H9 (cell line): Measurements from ENCODE around the gene RUNX1. TPM values are rescaled to one million over a fixed set of nuclear protein-coding genes. Genes with fewer than 3 reads are reported as not detected.

ENCODE experiments used
- DNase-seq: peaks from one replicate; pipeline ENCODE4 v3.0.0-alpha.2; 2017
- H2AFZ ChIP-seq: one replicate; pipeline ENCODE4 v1.6.1; 2013; ENCODE audit warnings: mild to moderate bottlenecking, low read length, control low read depth, moderate library complexity
- H2AK5ac ChIP-seq: 2 replicates; pipeline ENCODE4 v1.6.1; 2013; ENCODE audit warnings: low read length, control low read depth, mixed read lengths; ENCODE audit not compliant: insufficient read length
- H2BK120ac ChIP-seq: one replicate; pipeline ENCODE4 v1.6.1; 2013; ENCODE audit warnings: low read depth, mild to moderate bottlenecking, low read length, control low read depth, inconsistent platforms; ENCODE audit not compliant: poor library complexity, severe bottlenecking
- H2BK12ac ChIP-seq: 2 replicates; pipeline ENCODE4 v1.6.1; 2013; ENCODE audit warnings: low read length, control low read depth, mixed read lengths, low read depth; ENCODE audit not compliant: insufficient read length
- H2BK15ac ChIP-seq: 2 replicates; pipeline ENCODE4 v1.6.1; 2013; ENCODE audit warnings: low read depth, low read length, control low read depth
- H2BK20ac ChIP-seq: one replicate; pipeline ENCODE4 v1.6.1; 2013; ENCODE audit warnings: low read depth, mild to moderate bottlenecking, low read length, control low read depth, inconsistent platforms; ENCODE audit not compliant: poor library complexity, severe bottlenecking
- H2BK5ac ChIP-seq: 2 replicates; pipeline ENCODE4 v1.6.1; 2013; ENCODE audit warnings: low read length, control low read depth, mixed read lengths; ENCODE audit not compliant: insufficient read length
- H3K14ac ChIP-seq: 2 replicates; pipeline ENCODE4 v1.6.1; 2013; ENCODE audit warnings: low read length, control low read depth; ENCODE audit not compliant: insufficient read depth
- H3K18ac ChIP-seq: 2 replicates; pipeline ENCODE4 v1.6.1; 2013; ENCODE audit warnings: low read depth, mild to moderate bottlenecking, mixed read lengths, low read length, control low read depth; ENCODE audit not compliant: insufficient read length
- H3K23ac ChIP-seq: 2 replicates; pipeline ENCODE4 v1.6.1; 2013; ENCODE audit warnings: low read length, control low read depth, mixed read lengths, low read depth; ENCODE audit not compliant: insufficient read length
- H3K23me2 ChIP-seq: 2 replicates; pipeline ENCODE4 v1.6.1; 2013; ENCODE audit warnings: low read depth, mild to moderate bottlenecking, mixed read lengths, low read length, control low read depth; ENCODE audit not compliant: insufficient read length, poor library complexity, severe bottlenecking
- H3K27ac ChIP-seq: 2 replicates; pipeline ENCODE4 v1.5.1; 2013; ENCODE audit warnings: low read length, control low read depth, mixed read lengths, low read depth; ENCODE audit not compliant: insufficient read length
- H3K27me3 ChIP-seq: 2 replicates; pipeline ENCODE4 v1.6.1; 2013; ENCODE audit warnings: low read length, control low read depth, inconsistent platforms; ENCODE audit not compliant: insufficient read depth
- H3K4ac ChIP-seq: 2 replicates; pipeline ENCODE4 v1.6.1; 2013; ENCODE audit warnings: low read depth, mild to moderate bottlenecking, control low read depth, inconsistent platforms, low read length, moderate library complexity
- H3K4me1 ChIP-seq: 2 replicates; pipeline ENCODE4 v1.6.1; 2013; ENCODE audit warnings: low read length, control low read depth, inconsistent platforms; ENCODE audit not compliant: insufficient read depth
- H3K4me2 ChIP-seq: 2 replicates; pipeline ENCODE4 v1.6.1; 2013; ENCODE audit warnings: low read length, control low read depth, mixed read lengths; ENCODE audit not compliant: insufficient read length, insufficient read depth
- H3K56ac ChIP-seq: 2 replicates; pipeline ENCODE4 v1.6.1; 2013; ENCODE audit warnings: low read depth, mild to moderate bottlenecking, mixed read lengths, low read length, control low read depth; ENCODE audit not compliant: insufficient read length
- H3K79me1 ChIP-seq: 2 replicates; pipeline ENCODE4 v1.6.1; 2013; ENCODE audit warnings: low read depth, mild to moderate bottlenecking, moderate library complexity, low read length, control low read depth, inconsistent platforms; ENCODE audit not compliant: insufficient read depth, poor library complexity, severe bottlenecking
- H3K79me2 ChIP-seq: 2 replicates; pipeline ENCODE4 v1.6.1; 2013; ENCODE audit warnings: low read length, control low read depth, inconsistent platforms; ENCODE audit not compliant: insufficient read depth
- H3K9ac ChIP-seq: 2 replicates; pipeline ENCODE4 v1.6.1; 2013; ENCODE audit warnings: low read length, control low read depth, mixed read lengths; ENCODE audit not compliant: insufficient read length; ENCODE audit errors: extremely low read depth
- H3K9me3 ChIP-seq: one replicate; pipeline ENCODE4 v1.6.1; 2013; ENCODE audit warnings: low read depth, low read length, inconsistent platforms; ENCODE audit not compliant: control insufficient read depth
- H3T11ph ChIP-seq: one replicate; pipeline ENCODE4 v1.6.1; 2013; ENCODE audit warnings: mild to moderate bottlenecking, low read length, control low read depth, inconsistent platforms
- H4K20me1 ChIP-seq: one replicate; pipeline ENCODE4 v1.6.1; 2013; ENCODE audit not compliant: control insufficient read depth, insufficient read length, insufficient read depth
- H4K5ac ChIP-seq: 2 replicates; pipeline ENCODE4 v1.6.1; 2013; ENCODE audit warnings: low read depth, mild to moderate bottlenecking, mixed read lengths, low read length, control low read depth; ENCODE audit not compliant: insufficient read length
- H4K8ac ChIP-seq: replicated peaks from 2 replicates; pipeline ENCODE4 v1.6.1; 2013; ENCODE audit warnings: low read length, control low read depth, mixed read lengths, low read depth; ENCODE audit not compliant: insufficient read length
- H4K91ac ChIP-seq: 2 replicates; pipeline ENCODE4 v1.6.1; 2013; ENCODE audit warnings: low read depth, mild to moderate bottlenecking, moderate library complexity, mixed read lengths, low read length, control low read depth; ENCODE audit not compliant: insufficient read length
- H3K27ac Mint-ChIP-seq, 3 experiments: 2 replicates in 2 of 3; 3 replicates in 1 of 3; pipeline ENCODE4 v1.8.0; 2020 to 2021; ENCODE audit warnings: mixed read lengths in 3 of 3, mild to moderate bottlenecking in 1 of 3, moderate library complexity in 1 of 3
- H3K27me3 Mint-ChIP-seq: 2 replicates; pipeline ENCODE4 v1.8.0; 2021; ENCODE audit warnings: low read depth, mild to moderate bottlenecking, moderate library complexity, mixed read lengths
- H3K36me3 Mint-ChIP-seq, 3 experiments: 2 replicates in 2 of 3; 3 replicates in 1 of 3; pipeline ENCODE4 v1.8.0; 2020 to 2021; ENCODE audit warnings: low read depth in 3 of 3, mixed read lengths in 3 of 3; ENCODE audit not compliant: insufficient read depth in 1 of 3
- H3K4me1 Mint-ChIP-seq, 2 experiments: 2 replicates each; pipeline ENCODE4 v1.8.0; 2020; ENCODE audit warnings: mixed read lengths in 2 of 2
- H3K4me3 Mint-ChIP-seq, 2 experiments: 2 replicates in 1 of 2; 3 replicates in 1 of 2; pipeline ENCODE4 v1.8.0; 2020 to 2021; ENCODE audit warnings: mild to moderate bottlenecking in 2 of 2, mixed read lengths in 2 of 2, moderate library complexity in 1 of 2
- H3K9me3 Mint-ChIP-seq, 2 experiments: 2 replicates in 1 of 2; 3 replicates in 1 of 2; pipeline ENCODE4 v1.8.0; 2020; ENCODE audit warnings: mild to moderate bottlenecking in 2 of 2, mixed read lengths in 2 of 2, moderate library complexity in 1 of 2
- WGBS: extraction: QIAGEN DNeasy Blood & Tissue Kit; methylation state at CpG from one replicate; pipeline ENCODE4 v1.1.7; 2013; ENCODE audit warnings: missing lambda C conversion rate, low lambda C conversion rate, mixed read lengths; ENCODE audit not compliant: insufficient read length; ENCODE audit errors: extremely low coverage; 5-methylcytosine and 5-hydroxymethylcytosine counted together
- total RNA-seq: library from RNA; stranded (reverse); gene quantifications from 2 replicates; pipeline ENCODE4 v1.2.1, GENCODE V29; 2021
- TF ChIP-seq, protein P1 (sequence below): fragments of 200-600 bp; sonication (generic); conservative IDR thresholded peaks from 3 replicates; pipeline ENCODE4 v1.8.0; 2021; ENCODE audit warnings: antibody characterized with exemption, mild to moderate bottlenecking

RUNX1 gene
- total RNA-seq, 1 experiment from 2014 or later, result 0.72 TPM

DNA sequence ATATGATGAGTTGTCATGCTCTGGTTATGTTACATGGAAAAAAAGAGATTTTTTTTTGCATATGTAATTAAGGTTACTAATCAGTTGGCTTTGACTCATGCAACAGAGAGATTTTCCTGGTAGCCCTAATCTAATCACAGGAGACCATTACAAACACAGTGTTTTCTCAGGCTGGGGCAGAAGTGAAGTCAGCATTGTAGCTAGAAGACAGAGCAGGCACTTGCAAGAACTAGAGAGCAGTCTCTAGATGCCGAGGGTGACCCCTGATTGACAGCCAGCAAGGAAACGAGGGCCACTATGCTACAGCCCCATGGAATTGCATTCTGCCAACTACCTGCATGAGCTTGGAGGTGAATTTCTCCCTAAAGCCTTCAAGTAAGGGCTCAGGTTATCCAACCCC is 151.3 kb downstream of the RUNX1 start:
- peaks cover 66% of the 10 kb centered on the region for H3K27me3 Mint-ChIP-seq
- no peak for DNase-seq
- no peak overlapping the region for H3T11ph ChIP-seq

More for the DNA sequence above, 151.3 kb downstream of the RUNX1 start:
- Histone ChIP-seq H2BK5ac (no peak overlapping the region), H3K4me2 (no peak overlapping the region), H3K56ac (no peak overlapping the region), H2AFZ (no peak overlapping the region), H2BK15ac (no peak overlapping the region), H3K18ac (no peak overlapping the region), H4K8ac (no peak overlapping the region), H3K4me1 (no peaks in the 10 kb centered on the region), H3K79me1 (no peaks in the 10 kb centered on the region), H2BK20ac (no peak overlapping the region), H3K9me3 (no peaks in the 10 kb centered on the region), H4K20me1 (no peaks in the 10 kb centered on the region), H3K4ac (no peak overlapping the region), H2BK120ac (no peak overlapping the region), H2BK12ac (no peak overlapping the region), H3K14ac (no peak overlapping the region), H3K9ac (no peak overlapping the region), H3K27ac (no peak overlapping the region), H4K91ac (no peak overlapping the region), H3K79me2 (no peaks in the 10 kb centered on the region), H2AK5ac (no peak overlapping the region), H3K23ac (no peak overlapping the region), H3K27me3 (no peaks in the 10 kb centered on the region; the same call in 1 of the 2 replicates), H3K23me2 (no peaks in the 10 kb centered on the region), H4K5ac (no peak overlapping the region)
- H3K4me3 Mint-ChIP-seq, result no peak overlapping the region
- TF ChIP-seq, protein P1, sequence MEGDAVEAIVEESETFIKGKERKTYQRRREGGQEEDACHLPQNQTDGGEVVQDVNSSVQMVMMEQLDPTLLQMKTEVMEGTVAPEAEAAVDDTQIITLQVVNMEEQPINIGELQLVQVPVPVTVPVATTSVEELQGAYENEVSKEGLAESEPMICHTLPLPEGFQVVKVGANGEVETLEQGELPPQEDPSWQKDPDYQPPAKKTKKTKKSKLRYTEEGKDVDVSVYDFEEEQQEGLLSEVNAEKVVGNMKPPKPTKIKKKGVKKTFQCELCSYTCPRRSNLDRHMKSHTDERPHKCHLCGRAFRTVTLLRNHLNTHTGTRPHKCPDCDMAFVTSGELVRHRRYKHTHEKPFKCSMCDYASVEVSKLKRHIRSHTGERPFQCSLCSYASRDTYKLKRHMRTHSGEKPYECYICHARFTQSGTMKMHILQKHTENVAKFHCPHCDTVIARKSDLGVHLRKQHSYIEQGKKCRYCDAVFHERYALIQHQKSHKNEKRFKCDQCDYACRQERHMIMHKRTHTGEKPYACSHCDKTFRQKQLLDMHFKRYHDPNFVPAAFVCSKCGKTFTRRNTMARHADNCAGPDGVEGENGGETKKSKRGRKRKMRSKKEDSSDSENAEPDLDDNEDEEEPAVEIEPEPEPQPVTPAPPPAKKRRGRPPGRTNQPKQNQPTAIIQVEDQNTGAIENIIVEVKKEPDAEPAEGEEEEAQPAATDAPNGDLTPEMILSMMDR, result no peak
- no peak overlapping the region for H3K27ac Mint-ChIP-seq
- no CpG with 5 or more reads among the region's 2 CpGs for WGBS
- H3K36me3 Mint-ChIP-seq, result peaks cover 0 to 9% (median 0%) of the 10 kb centered on the region in 3 experiments; a peak in 3 of 7 replicates
- no peaks in the 10 kb centered on the region for H3K4me1 Mint-ChIP-seq
- peaks cover 2 to 9% of the 10 kb centered on the region in 2 experiments; a peak in 3 of 5 replicates for H3K9me3 Mint-ChIP-seq
